ENCODE data around the gene ORAI2.

Gene ORAI2

GRCh38 chr7:102427019-102427405 is 6.4 kb upstream of the ORAI2 start:
- Histone ChIP-seq H4K20me1 (ENCODE audit: insufficient read depth, low read length) (no peaks in the 10 kb centered on the region), H3K4me1 (ENCODE audit: insufficient read depth, low read length, severe bottlenecking) (peaks cover 80% of the 10 kb centered on the region), H2AFZ (ENCODE audit: low read length) (no peak overlapping the region), H3K4me2 (ENCODE audit: low read length) (peak overlapping the region; percentile 71), H3K9me2 (ENCODE audit: low read depth, low read length) (no peaks in the 10 kb centered on the region), H3K4me3 (ENCODE audit: low read depth, low read length, poor library complexity, severe bottlenecking) (peak overlapping the region; percentile 55), H3K27ac (ENCODE audit: low read depth, low read length, poor library complexity, severe bottlenecking) (peak overlapping the region; percentile 98), H3K79me2 (ENCODE audit: insufficient read depth, low read length) (no peaks in the 10 kb centered on the region), H3K9ac (ENCODE audit: low read length) (peak overlapping the region; percentile 77), H3K36me3 (ENCODE audit: insufficient read depth, low read length) (peaks cover 25% of the 10 kb centered on the region), H3K9me3 (ENCODE audit: low read length) (no peaks in the 10 kb centered on the region), H3K27me3 (ENCODE audit: insufficient read depth, low read length) (no peaks in the 10 kb centered on the region), H3F3A (ENCODE audit: insufficient read depth, low read length) (peaks cover 14% of the 10 kb centered on the region)
- no peak for TF ChIP-seq CTCF (IDR thresholded peaks at IDR 0.05; ENCODE audit: low read length)
- TF ChIP-seq EZH2 (IDR thresholded peaks at IDR 0.05; ENCODE audit: borderline replicate concordance, low read length), result no peak

GRCh38 chr7:102429141-102429899 is 4.1 kb upstream of the ORAI2 start:
- Histone ChIP-seq H3K9me2 (ENCODE audit: low read depth, low read length) (no peaks in the 10 kb centered on the region), H3F3A (ENCODE audit: insufficient read depth, low read length) (peaks cover 15% of the 10 kb centered on the region), H3K27me3 (ENCODE audit: insufficient read depth, low read length) (no peaks in the 10 kb centered on the region), H3K27ac (ENCODE audit: low read depth, low read length, poor library complexity, severe bottlenecking) (peak overlapping the region; percentile 98), H3K9me3 (ENCODE audit: low read length) (no peaks in the 10 kb centered on the region), H3K36me3 (ENCODE audit: insufficient read depth, low read length) (peaks cover 27% of the 10 kb centered on the region), H3K4me3 (ENCODE audit: low read depth, low read length, poor library complexity, severe bottlenecking) (no peak overlapping the region), H3K79me2 (ENCODE audit: insufficient read depth, low read length) (peaks cover 7% of the 10 kb centered on the region), H4K20me1 (ENCODE audit: insufficient read depth, low read length) (no peaks in the 10 kb centered on the region), H2AFZ (ENCODE audit: low read length) (no peak overlapping the region), H3K9ac (ENCODE audit: low read length) (peak overlapping the region; percentile 14; the same call in 1 of the 2 replicates), H3K4me2 (ENCODE audit: low read length) (no peak overlapping the region; the same call in 1 of the 2 replicates), H3K4me1 (ENCODE audit: insufficient read depth, low read length, severe bottlenecking) (peaks cover 80% of the 10 kb centered on the region)
- no peak for TF ChIP-seq EZH2 (IDR thresholded peaks at IDR 0.05; ENCODE audit: borderline replicate concordance, low read length)
- TF ChIP-seq CTCF (IDR thresholded peaks at IDR 0.05; ENCODE audit: low read length), result no peak

GRCh38 chr7:102431617-102432298 is 1.6 kb upstream of the ORAI2 start:
- no peaks in the 10 kb centered on the region for H3K9me3 ChIP-seq (ENCODE audit: low read length)
- peaks cover 15% of the 10 kb centered on the region for H3F3A ChIP-seq (ENCODE audit: insufficient read depth, low read length)
- H3K4me1 ChIP-seq (ENCODE audit: insufficient read depth, low read length, severe bottlenecking), result peaks cover 77% of the 10 kb centered on the region
- TF ChIP-seq EZH2 (IDR thresholded peaks at IDR 0.05; ENCODE audit: borderline replicate concordance, low read length) (no peak), CTCF (IDR thresholded peaks at IDR 0.05; ENCODE audit: low read length) (no peak)
- peak overlapping the region; percentile 98 for H3K27ac ChIP-seq (ENCODE audit: low read depth, low read length, poor library complexity, severe bottlenecking)
- H3K27me3 ChIP-seq (ENCODE audit: insufficient read depth, low read length), result no peaks in the 10 kb centered on the region
- peak overlapping the region; percentile 72 for H3K4me3 ChIP-seq (ENCODE audit: low read depth, low read length, poor library complexity, severe bottlenecking)
- H3K9me2 ChIP-seq (ENCODE audit: low read depth, low read length), result no peaks in the 10 kb centered on the region
- H3K9ac ChIP-seq (ENCODE audit: low read length), result peak overlapping the region; percentile 85
- peaks cover 30% of the 10 kb centered on the region for H3K79me2 ChIP-seq (ENCODE audit: insufficient read depth, low read length)
- H3K36me3 ChIP-seq (ENCODE audit: insufficient read depth, low read length), result peaks cover 38% of the 10 kb centered on the region
- no peak overlapping the region for H2AFZ ChIP-seq (ENCODE audit: low read length)
- peak overlapping the region; percentile 86 for H3K4me2 ChIP-seq (ENCODE audit: low read length)
- no peaks in the 10 kb centered on the region for H4K20me1 ChIP-seq (ENCODE audit: insufficient read depth, low read length)

All from OCI-LY1 (cell line).